Sigmoid colon (tissue), 7 donors: ENCODE results near the gene PSMB1. TPM values are rescaled to one million over a fixed set of nuclear protein-coding genes. Genes with fewer than 3 reads are reported as not detected.

Experiments used
- DNase-seq: peaks from one replicate; pipeline ENCODE4 v3.0.0-alpha.2; 2019
- H3K27ac ChIP-seq, 4 donors: fragments of 200-600 bp; sonication (generic); one replicate each; pipeline ENCODE4 v1.5.1; 2016 to 2019; ENCODE audit warnings: mild to moderate bottlenecking in 1 of 4
- H3K27me3 ChIP-seq, 3 donors: fragments of 200-600 bp; sonication (generic); one replicate each; pipeline ENCODE4 v1.5.1; 2019; ENCODE audit warnings: mild to moderate bottlenecking in 1 of 3
- H3K36me3 ChIP-seq, 4 donors: fragments of 200-600 bp; sonication (generic); one replicate each; pipeline ENCODE4 v1.5.1; 2016 to 2019
- H3K4me1 ChIP-seq, 4 donors: fragments of 200-600 bp; sonication (generic); one replicate each; pipeline ENCODE4 v1.5.1; 2017 to 2019
- H3K4me3 ChIP-seq, 4 donors: fragments of 200-600 bp; sonication (generic); one replicate each; pipeline ENCODE4 v1.5.1; 2017 to 2019; ENCODE audit warnings: mild to moderate bottlenecking in 2 of 4, moderate library complexity in 1 of 4
- H3K9me3 ChIP-seq, 4 donors: fragments of 200-600 bp in 3 of 4; sonication (generic) in 3 of 4; one replicate each; pipeline versions ENCODE4 v1.5.1 to v1.6.1; 2013 to 2019
- EP300 ChIP-seq, 4 donors: sonication (generic); formaldehyde crosslinking; IDR thresholded peaks; one replicate each; pipeline ENCODE4 v1.6.1; 2017; ENCODE audit warnings: antibody characterized with exemption in 4 of 4
- POLR2A ChIP-seq, 2 donors: fragments of 450-650 bp; IDR thresholded peaks; one replicate each; pipeline ENCODE4 v1.6.1; 2016; ENCODE audit warnings: antibody characterized with exemption in 2 of 2, mild to moderate bottlenecking in 2 of 2, moderate library complexity in 2 of 2
- POLR2AphosphoS5 ChIP-seq, 4 donors: sonication (generic); formaldehyde crosslinking; IDR thresholded peaks; one replicate each; pipeline ENCODE4 v1.6.1; 2017; ENCODE audit warnings: antibody characterized with exemption in 4 of 4
- WGBS, 2 donors: extraction: QIAGEN DNeasy Blood & Tissue Kit; methylation state at CpG; one replicate each; pipeline ENCODE4 v1.1.7; 2013; 5-methylcytosine and 5-hydroxymethylcytosine counted together
- intact Hi-C: fragments of 100-400 bp; cut with DNase I; formaldehyde crosslinking; loops from one replicate; pipeline ENCODE4 v1.15.1; 2023
- polyA plus RNA-seq, 3 donors: library from polyadenylated mRNA; stranded (reverse); fragments of 200-250 nt; gene quantifications; one replicate each; pipeline ENCODE4 v1.2.3, GENCODE V29; 2013
- total RNA-seq, 4 donors: library from RNA; depleted of rRNA; stranded (reverse); fragments of >200 nt; gene quantifications; one replicate each; pipeline ENCODE4 v1.1.0, GENCODE V29; 2016
- TF ChIP-seq, protein P1 (sequence below), 4 experiments: fragments of 450-650 bp in 3 of 4; fragments of 200-600 bp in 1 of 4; IDR thresholded peaks; one replicate each; pipeline ENCODE4 v1.5.1; 2016 to 2019; ENCODE audit warnings: antibody characterized with exemption in 4 of 4, mild to moderate bottlenecking in 3 of 4, moderate library complexity in 2 of 4
- donor health status: healthy with polysubstance abuse.
- donor health status: Bipolar disorder and iron deficiency.
- donor health status: healthy.

PSMB1 gene
- total and polyA plus RNA-seq, 7 donors: 142 to 287 (median 265) TPM

DNA sequence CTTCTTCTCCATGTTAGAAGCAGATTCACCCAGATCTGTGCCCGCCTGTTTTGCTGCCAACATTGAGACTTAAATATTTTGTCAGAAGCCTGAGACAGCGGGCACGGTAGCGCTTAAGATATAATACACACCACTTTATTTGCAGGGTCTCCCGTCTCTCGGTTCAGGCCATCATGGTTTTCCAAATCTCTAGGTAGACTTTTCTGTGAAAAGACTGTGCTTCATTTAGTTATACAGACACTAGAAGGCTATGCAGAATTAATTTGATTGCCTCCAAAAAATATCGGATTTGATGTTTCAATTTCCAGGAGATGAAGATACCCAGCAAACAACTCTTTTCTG, 1.7 kb upstream of the PSMB1 start:
- intact Hi-C loops: loop anchor here (5.0 kb wide), 1 partner anchor 247 kb away; the partner anchor contains the start of gene FAM120B
- Histone ChIP-seq H3K27ac (peak overlapping the region; percentile 92 to 94 (median 93)), H3K36me3 (peaks cover 0 to 25% (median 5%) of the 10 kb centered on the region in 4 donors), H3K9me3 (no peaks in the 10 kb centered on the region), H3K4me3 (peak overlapping the region; percentile 71 to 92 (median 87)), H3K27me3 (no peaks in the 10 kb centered on the region), H3K4me1 (peaks cover 0 to 44% (median 41%) of the 10 kb centered on the region in 4 donors)
- WGBS, 2 donors: 1% methylated on average over 7 of the region's 7 CpGs
- TF ChIP-seq EP300 (IDR thresholded peaks at IDR 0.05) (no peak), POLR2A (IDR thresholded peaks at IDR 0.05) (no peak), POLR2AphosphoS5 (IDR thresholded peaks at IDR 0.05) (no peak)
- TF ChIP-seq, protein P1, sequence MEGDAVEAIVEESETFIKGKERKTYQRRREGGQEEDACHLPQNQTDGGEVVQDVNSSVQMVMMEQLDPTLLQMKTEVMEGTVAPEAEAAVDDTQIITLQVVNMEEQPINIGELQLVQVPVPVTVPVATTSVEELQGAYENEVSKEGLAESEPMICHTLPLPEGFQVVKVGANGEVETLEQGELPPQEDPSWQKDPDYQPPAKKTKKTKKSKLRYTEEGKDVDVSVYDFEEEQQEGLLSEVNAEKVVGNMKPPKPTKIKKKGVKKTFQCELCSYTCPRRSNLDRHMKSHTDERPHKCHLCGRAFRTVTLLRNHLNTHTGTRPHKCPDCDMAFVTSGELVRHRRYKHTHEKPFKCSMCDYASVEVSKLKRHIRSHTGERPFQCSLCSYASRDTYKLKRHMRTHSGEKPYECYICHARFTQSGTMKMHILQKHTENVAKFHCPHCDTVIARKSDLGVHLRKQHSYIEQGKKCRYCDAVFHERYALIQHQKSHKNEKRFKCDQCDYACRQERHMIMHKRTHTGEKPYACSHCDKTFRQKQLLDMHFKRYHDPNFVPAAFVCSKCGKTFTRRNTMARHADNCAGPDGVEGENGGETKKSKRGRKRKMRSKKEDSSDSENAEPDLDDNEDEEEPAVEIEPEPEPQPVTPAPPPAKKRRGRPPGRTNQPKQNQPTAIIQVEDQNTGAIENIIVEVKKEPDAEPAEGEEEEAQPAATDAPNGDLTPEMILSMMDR (IDR thresholded peaks at IDR 0.05): no peak
- DNase-seq: no peak

DNA sequence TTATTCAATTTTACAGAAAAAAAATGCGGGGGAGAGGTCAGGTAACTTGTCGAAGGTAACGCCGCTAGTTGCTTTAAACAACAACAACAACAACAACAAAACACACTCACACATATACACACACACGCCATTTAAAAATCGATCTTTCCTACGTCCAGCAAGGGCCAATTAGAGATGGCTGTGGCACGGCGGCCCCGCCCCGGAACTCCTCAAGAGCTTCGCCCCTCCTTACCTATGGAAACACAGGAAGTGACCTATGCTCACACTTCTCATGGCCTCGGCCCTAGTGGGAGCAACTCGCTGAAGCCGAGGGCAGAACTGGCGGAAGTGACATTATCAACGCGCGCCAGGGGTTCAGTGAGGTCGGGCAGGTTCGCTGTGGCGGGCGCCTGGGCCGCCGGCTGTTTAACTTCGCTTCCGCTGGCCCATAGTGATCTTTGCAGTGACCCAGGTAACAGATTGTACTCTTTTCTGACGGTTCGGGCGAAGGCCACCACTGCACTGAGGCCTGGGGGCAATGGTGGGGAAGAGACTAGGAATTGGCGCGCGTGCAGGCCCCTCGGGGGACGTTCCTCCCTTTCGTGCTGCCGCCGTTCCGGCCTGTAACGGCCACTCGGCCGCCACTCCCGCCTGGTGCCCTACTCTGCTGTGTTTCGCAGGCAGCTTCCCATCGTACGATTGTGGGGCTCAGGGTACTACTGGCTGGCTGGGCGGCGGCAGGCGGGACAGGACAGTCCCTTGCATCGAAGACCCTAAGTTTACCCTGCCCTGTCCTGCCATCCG, 1.1 kb upstream of the PSMB1 start, which contains the start of gene TBP:
TSS of gene TBP (plus strand) at position 357 of the 783 bp plus-strand sequence. CDS start 2,661 bp downstream, outside the sequence.
- Histone ChIP-seq H3K4me3 (peak within 1 kb of the TSS; percentile 71 to 92 (median 87)), H3K36me3 (peaks cover 0 to 24% (median 5%) of the 10 kb centered on the region in 4 donors), H3K9me3 (no peaks in the 10 kb centered on the region), H3K4me1 (peaks cover 0 to 50% (median 46%) of the 10 kb centered on the region in 4 donors), H3K27ac (peak within 1 kb of the TSS; percentile 92 to 94 (median 93)), H3K27me3 (no peaks in the 10 kb centered on the region)
- peak; percentile 99 for DNase-seq
- WGBS, 2 donors: 0 to 1% methylated on average over 51 of the region's 51 CpGs
- TF ChIP-seq POLR2AphosphoS5 (IDR thresholded peaks at IDR 0.05) (peak; percentile 76 to 94 (median 88)), EP300 (IDR thresholded peaks at IDR 0.05) (peak in 1 of 4 donors; percentile 60), POLR2A (IDR thresholded peaks at IDR 0.05) (peak in 1 of 2 donors; percentile 54)
- TF ChIP-seq, protein P1 (IDR thresholded peaks at IDR 0.05): no peak
- intact Hi-C loops: loop anchor here (5.0 kb wide), 1 partner anchor 247 kb away; the partner anchor contains the start of gene FAM120B

- intact Hi-C loops: loop anchor here (1.0 to 5.0 kb wide), 2 partner anchors 246 to 802 kb away; partner anchors contain the start of genes DYNLT2, ERMARD and FAM120B
Measured at GRCh38 chr6:170553534-170554012, 466 bp upstream of the PSMB1 start.

DNA sequence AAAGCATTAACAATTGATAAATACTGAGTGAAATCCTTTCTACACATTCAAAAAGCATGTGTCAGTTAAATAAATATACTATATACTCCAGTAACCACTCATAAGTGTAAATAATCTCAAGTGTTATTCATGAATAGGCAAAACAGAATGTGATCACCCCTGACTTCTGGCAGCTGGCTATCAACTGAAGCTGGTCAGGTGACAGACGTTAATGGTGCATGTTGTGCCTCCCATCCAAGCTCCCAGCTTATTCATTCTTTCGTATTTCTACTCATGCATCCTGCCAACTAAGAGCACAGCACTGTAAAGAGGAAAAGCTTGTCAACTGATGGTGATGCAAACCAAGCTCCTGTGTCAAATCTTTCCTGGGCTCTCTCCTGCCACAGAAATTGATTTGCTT, 7.7 kb downstream of the PSMB1 start:
- Histone ChIP-seq H3K27me3 (no peaks in the 10 kb centered on the region), H3K4me3 (no peak overlapping the region), H3K4me1 (peaks cover 0 to 20% (median 16%) of the 10 kb centered on the region in 4 donors), H3K27ac (no peak overlapping the region), H3K36me3 (peaks cover 36 to 95% (median 59%) of the 10 kb centered on the region in 4 donors), H3K9me3 (no peaks in the 10 kb centered on the region)
- WGBS, 2 donors: 24 to 54% methylated on average over 2 of the region's 2 CpGs
- intact Hi-C loops: no loop called here
- TF ChIP-seq EP300 (IDR thresholded peaks at IDR 0.05) (no peak), POLR2A (IDR thresholded peaks at IDR 0.05) (no peak), POLR2AphosphoS5 (IDR thresholded peaks at IDR 0.05) (no peak)
- TF ChIP-seq, protein P1 (IDR thresholded peaks at IDR 0.05): no peak
- DNase-seq: no peak

More at GRCh38 chr6:170553534-170554012, 466 bp upstream of the PSMB1 start:
- TF ChIP-seq POLR2AphosphoS5 (IDR thresholded peaks at IDR 0.05) (no peak), POLR2A (IDR thresholded peaks at IDR 0.05) (no peak)
- TF ChIP-seq, protein P1 (IDR thresholded peaks at IDR 0.05): no peak
- Histone ChIP-seq H3K4me3 (peak overlapping the region; percentile 71 to 92 (median 87)), H3K27ac (peak overlapping the region; percentile 92 to 94 (median 93)), H3K36me3 (peaks cover 0 to 23% (median 5%) of the 10 kb centered on the region in 4 donors), H3K27me3 (no peaks in the 10 kb centered on the region), H3K4me1 (peaks cover 0 to 54% (median 50%) of the 10 kb centered on the region in 4 donors), H3K9me3 (no peaks in the 10 kb centered on the region)
- DNase-seq: no peak
- WGBS, 2 donors: 0% methylated on average over 13 of the region's 13 CpGs
